B cell (primary cell): ENCODE data around the gene AFG3L2. TPM values are rescaled to one million over a fixed set of nuclear protein-coding genes. Genes with fewer than 3 reads are reported as not detected.

ENCODE experiments used
- ATAC-seq: fragments of 200-7000 bp; cut with Tn5 transposase; one replicate; pipeline ENCODE4 v1.10.0; 2021; ENCODE audit warnings: low read depth, mild to moderate bottlenecking, moderate number of reproducible peaks, moderate library complexity
- CTCF ChIA-PET: fragments of 350-600 bp; sonication (Branson Sonifier 250); formaldehyde crosslinking; loops from one replicate; lab custom pipeline; 2021; ENCODE audit warnings: antibody characterized with exemption, inconsistent platforms; lab: Charles Lee
- POLR2A ChIA-PET: fragments of 350-600 bp; sonication (Branson Sonifier 250); formaldehyde crosslinking; loops from one replicate; lab custom pipeline; 2021; ENCODE audit warnings: antibody characterized with exemption; lab: Charles Lee
- DNase-seq: peaks from one replicate; pipeline ENCODE4 v3.0.0; 2013
- H2AFZ ChIP-seq: 2 replicates; pipeline ENCODE4 v1.6.1; 2012; ENCODE audit warnings: mild to moderate bottlenecking, low read depth, low read length; ENCODE audit not compliant: insufficient read depth, poor library complexity, severe bottlenecking
- H3K27ac ChIP-seq, 2 donors: 1 replicate in 1 of 2; 2 replicates in 1 of 2; pipeline ENCODE4 v1.5.1; 2012 to 2013; ENCODE audit warnings: low read length in 2 of 2, mild to moderate bottlenecking in 2 of 2, moderate library complexity in 1 of 2
- H3K27me3 ChIP-seq, 4 experiments: fragments of 200-600 bp in 1 of 4; sonication (generic) in 1 of 4; replicated peaks in 1 of 4; 1 replicate in 2 of 4; 2 replicates in 2 of 4; pipeline versions ENCODE4 v1.6.1 to v1.7.0; 2013 to 2016; ENCODE audit warnings: low read length in 3 of 4, mild to moderate bottlenecking in 2 of 4, mixed read lengths in 1 of 4, moderate library complexity in 1 of 4; ENCODE audit not compliant: insufficient read depth in 4 of 4, control insufficient read depth in 3 of 4; ENCODE audit errors: control extremely low read depth in 1 of 4
- H3K36me3 ChIP-seq, 2 experiments: replicated peaks in 1 of 2; 1 replicate in 1 of 2; 2 replicates in 1 of 2; pipeline versions ENCODE4 v1.6.1 to v1.7.1; 2013; ENCODE audit warnings: low read length in 1 of 2; ENCODE audit not compliant: insufficient read depth in 2 of 2, control insufficient read depth in 1 of 2; ENCODE audit errors: control extremely low read depth in 1 of 2, extremely low read depth in 1 of 2
- H3K4me1 ChIP-seq, 2 donors: fragments of 200-600 bp in 1 of 2; sonication (generic) in 1 of 2; 1 replicate in 1 of 2; 2 replicates in 1 of 2; pipeline versions ENCODE4 v1.5.1 to v1.6.1; 2013 to 2017; ENCODE audit warnings: low read length in 2 of 2; ENCODE audit not compliant: control insufficient read depth in 2 of 2, insufficient read depth in 2 of 2
- H3K4me2 ChIP-seq: replicated peaks from 2 replicates; pipeline ENCODE3; 2012; ENCODE audit warnings: mild to moderate bottlenecking, low read depth, low read length; ENCODE audit not compliant: poor library complexity, severe bottlenecking
- H3K4me3 ChIP-seq, 5 experiments: fragments of 200-600 bp in 1 of 5; sonication (generic) in 1 of 5; 1 replicate in 3 of 5; 2 replicates in 2 of 5; pipeline versions ENCODE4 v1.5.1 to v1.7.0; 2011 to 2016; ENCODE audit warnings: low read length in 4 of 5, mild to moderate bottlenecking in 4 of 5, low read depth in 2 of 5, control low read depth in 1 of 5, moderate library complexity in 1 of 5; ENCODE audit not compliant: insufficient read depth in 1 of 5; ENCODE audit errors: control extremely low read depth in 1 of 5, extremely low read depth in 1 of 5
- H3K79me2 ChIP-seq: fragments of 200-600 bp; sonication (generic); one replicate; pipeline ENCODE4 v1.6.0; 2016; ENCODE audit warnings: low read length; ENCODE audit not compliant: control insufficient read depth, insufficient read depth
- H3K9ac ChIP-seq: fragments of 200-600 bp; sonication (generic); 2 replicates; pipeline ENCODE4 v1.6.1; 2017; ENCODE audit warnings: mild to moderate bottlenecking, low read length, moderate library complexity
- H3K9me3 ChIP-seq, 3 donors: one replicate each; pipeline versions ENCODE4 v1.6.1 to v1.7.1; 2013; ENCODE audit warnings: low read length in 2 of 3; ENCODE audit not compliant: control insufficient read depth in 2 of 3, insufficient read depth in 1 of 3; ENCODE audit errors: control extremely low read depth in 1 of 3
- H4K20me1 ChIP-seq: 2 replicates; pipeline ENCODE4 v1.6.0; 2012; ENCODE audit warnings: mild to moderate bottlenecking, low read length; ENCODE audit not compliant: insufficient read depth, control insufficient read depth, poor library complexity, severe bottlenecking
- H3K27ac Mint-ChIP-seq: one replicate; pipeline ENCODE4 v1.8.0; 2021; ENCODE audit warnings: mixed read lengths
- H3K27me3 Mint-ChIP-seq: one replicate; pipeline ENCODE4 v1.8.0; 2021; ENCODE audit warnings: mixed read lengths
- H3K4me1 Mint-ChIP-seq: one replicate; pipeline ENCODE4 v1.8.0; 2021; ENCODE audit warnings: mixed read lengths
- H3K4me3 Mint-ChIP-seq: one replicate; pipeline ENCODE4 v1.8.0; 2021; ENCODE audit warnings: mixed read lengths
- H3K9me3 Mint-ChIP-seq: one replicate; pipeline ENCODE4 v1.8.0; 2022; ENCODE audit warnings: mixed read lengths; ENCODE audit not compliant: insufficient read depth
- CTCF ChIP-seq: fragments of 200-600 bp; IDR thresholded peaks from one replicate; pipeline ENCODE4 v1.8.0; 2022; ENCODE audit warnings: antibody characterized with exemption, mild to moderate bottlenecking
- EZH2 ChIP-seq: IDR thresholded peaks from 2 replicates; pipeline ENCODE4 v1.6.1; 2012; ENCODE audit warnings: borderline replicate concordance, low read depth, mild to moderate bottlenecking, moderate library complexity, low read length; ENCODE audit not compliant: insufficient read depth, poor library complexity, severe bottlenecking
- WGBS: methylation state at CpG from one replicate; pipeline ENCODE4 v1.1.5; 2013; ENCODE audit warnings: missing lambda C conversion rate; ENCODE audit not compliant: insufficient coverage; 5-methylcytosine and 5-hydroxymethylcytosine counted together
- intact Hi-C: fragments of 100-400 bp; cut with micrococcal nuclease; formaldehyde crosslinking; loops from one replicate; pipeline ENCODE4 v1.10.0; 2022
- polyA plus RNA-seq: library from polyadenylated mRNA; depleted of rRNA; stranded (reverse); fragments of >200 nt; gene quantifications from 2 replicates; pipeline ENCODE4 v1.2.3, GENCODE V29; 2012
- total RNA-seq, 2 donors: library from RNA; stranded (reverse); fragments of 120-200 nt in 1 of 2; gene quantifications; 1 replicate in 1 of 2; 2 replicates in 1 of 2; pipeline versions ENCODE4 v1.2.3 to v1.2.4, GENCODE V29; 2013 to 2022

AFG3L2 gene
- total and polyA plus RNA-seq, 2 donors (not counting 1 experiment from before 2014, with no cell fraction given), result 11.9 to 40.7 TPM

- Histone ChIP-seq H2AFZ (no peak overlapping the region), H3K4me2 (no peak overlapping the region), H3K9me3 (peaks cover 0 to 5% (median 0%) of the 10 kb centered on the region in 3 donors), H3K27ac (no peak overlapping the region), H3K36me3 (no peaks in the 10 kb centered on the region), H4K20me1 (no peaks in the 10 kb centered on the region), H3K4me1 (peaks cover 14% of the 10 kb centered on the region in 2 donors), H3K79me2 (no peaks in the 10 kb centered on the region), H3K4me3 (no peak overlapping the region), H3K9ac (no peak overlapping the region), H3K27me3 (peaks cover 0 to 36% (median 15%) of the 10 kb centered on the region in 4 experiments)
- POLR2A ChIA-PET, result no interaction called here
- no peak for DNase-seq
- no peak for ATAC-seq
- peaks cover 8% of the 10 kb centered on the region for H3K4me1 Mint-ChIP-seq
- no peaks in the 10 kb centered on the region for H3K9me3 Mint-ChIP-seq
- 94% methylated on average over 9 of the region's 14 CpGs for WGBS
- intact Hi-C loops, result no loop called here
- TF ChIP-seq EZH2 (no peak), CTCF (no peak)
- H3K27me3 Mint-ChIP-seq, result peaks cover 45% of the 10 kb centered on the region
- H3K4me3 Mint-ChIP-seq, result no peak overlapping the region
- CTCF ChIA-PET, result interaction anchor here (0.6 kb wide), 1 partner anchor 45 kb away, joined by 3 read pairs; no protein-coding TSS in a partner anchor
- H3K27ac Mint-ChIP-seq, result no peak overlapping the region
Measured at GRCh38 chr18:12291690-12292089, 85.3 kb downstream of the AFG3L2 start.

- Histone ChIP-seq H3K4me2 (no peak overlapping the region), H3K4me1 (peaks cover 14% of the 10 kb centered on the region in 2 donors), H4K20me1 (no peaks in the 10 kb centered on the region), H3K27ac (no peak overlapping the region), H3K9me3 (peaks cover 0 to 5% (median 0%) of the 10 kb centered on the region in 3 donors), H3K4me3 (no peak overlapping the region), H3K36me3 (no peaks in the 10 kb centered on the region), H3K79me2 (no peaks in the 10 kb centered on the region), H3K27me3 (peaks cover 0 to 38% (median 15%) of the 10 kb centered on the region in 4 experiments), H3K9ac (no peak overlapping the region), H2AFZ (no peak overlapping the region)
- Mint-ChIP-seq H3K4me1 (peaks cover 8% of the 10 kb centered on the region), H3K4me3 (no peak overlapping the region), H3K27ac (no peak overlapping the region), H3K9me3 (no peaks in the 10 kb centered on the region), H3K27me3 (peaks cover 41% of the 10 kb centered on the region)
- POLR2A ChIA-PET, result no interaction called here
- TF ChIP-seq CTCF, result no peak
- TF ChIP-seq EZH2, result no peak
- DNase-seq (no peak), ATAC-seq (no peak)
- intact Hi-C loops, result no loop called here
- CTCF ChIA-PET, result no interaction called here
- WGBS, result 93% methylated on average over 5 of the region's 6 CpGs
Measured at GRCh38 chr18:12291161-12291560, 85.9 kb downstream of the AFG3L2 start.
